ENCODE data around the gene SDK2. TPM values are rescaled to one million over a fixed set of nuclear protein-coding genes. Genes with fewer than 3 reads are reported as not detected.

Gene SDK2
- polyA plus RNA-seq, 1 experiment = 0.04 TPM

- no peak for TF ChIP-seq CTCF (IDR thresholded peaks at IDR 0.05; ENCODE audit: insufficient read depth, low read depth, low read length)
- CTCF ChIA-PET = interaction anchor here (1.0 to 4.5 kb wide), 5 partner anchors 14 to 74 kb away, joined by 3 to 21 read pairs (median 6); partner anchors contain the start of gene CDC42EP4
- Histone ChIP-seq H3K36me3 (ENCODE audit: control insufficient read depth, insufficient read depth, low read length) (no peaks in the 10 kb centered on the region), H3K27me3 (ENCODE audit: control insufficient read depth, insufficient read depth, low read length) (no peaks in the 10 kb centered on the region), H3K4me3 (ENCODE audit: low read depth, low read length) (no peak overlapping the region)
- no peak for DNase-seq (ENCODE audit: low read depth)
- POLR2A ChIA-PET = no interaction called here
These were observed 302.2 kb downstream of the SDK2 start for GRCh38 chr17:73342050-73342522.

DNA sequence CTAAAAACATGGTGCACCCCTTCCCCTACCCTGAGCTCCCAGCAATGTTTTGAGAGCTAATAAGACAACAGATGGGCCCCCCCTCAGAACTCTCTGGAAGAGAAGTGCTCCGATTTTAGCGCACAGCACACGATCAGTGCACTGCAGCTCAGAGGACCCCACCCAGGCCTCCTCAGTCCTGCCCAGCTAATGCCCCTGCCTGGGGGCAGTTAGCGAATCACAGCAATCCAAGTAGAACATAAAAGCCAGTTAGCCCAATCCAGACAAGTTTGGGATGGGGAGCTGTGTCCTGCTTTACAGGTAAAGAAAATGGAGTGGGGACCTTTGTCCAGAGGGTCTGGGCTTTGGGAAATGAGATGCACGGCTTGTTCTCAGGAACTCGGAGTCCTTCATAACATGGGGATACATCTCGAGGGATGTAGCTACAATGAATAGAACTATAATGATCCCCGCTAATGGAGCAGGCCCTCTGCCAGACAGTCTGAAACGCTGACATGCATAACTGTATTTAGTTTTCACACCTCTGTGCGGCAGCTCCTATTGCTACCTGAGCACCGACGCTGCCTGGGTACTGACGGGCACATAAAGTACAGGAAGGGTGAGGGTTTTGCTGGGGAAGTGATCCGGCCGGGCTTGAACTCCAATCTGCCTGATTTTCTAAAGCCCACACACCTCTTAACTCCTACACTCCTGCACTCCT, 302.7 kb downstream of the SDK2 start:
- TF ChIP-seq CTCF (IDR thresholded peaks at IDR 0.05; ENCODE audit: insufficient read depth, low read depth, low read length) = no peak
- POLR2A ChIA-PET = no interaction called here
- Histone ChIP-seq H3K27me3 (ENCODE audit: control insufficient read depth, insufficient read depth, low read length) (no peaks in the 10 kb centered on the region), H3K36me3 (ENCODE audit: control insufficient read depth, insufficient read depth, low read length) (no peaks in the 10 kb centered on the region), H3K4me3 (ENCODE audit: low read depth, low read length) (no peak overlapping the region)
- CTCF ChIA-PET = interaction anchor here (0.6 to 4.5 kb wide), 6 partner anchors 16 to 81 kb away, joined by 3 to 21 read pairs (median 4); partner anchors contain the start of gene CDC42EP4
- no peak for DNase-seq (ENCODE audit: low read depth)

GRCh38 chr17:73340093-73340596, 304.1 kb downstream of the SDK2 start:
- POLR2A ChIA-PET = no interaction called here
- Histone ChIP-seq H3K36me3 (ENCODE audit: control insufficient read depth, insufficient read depth, low read length) (no peaks in the 10 kb centered on the region), H3K4me3 (ENCODE audit: low read depth, low read length) (no peak overlapping the region), H3K27me3 (ENCODE audit: control insufficient read depth, insufficient read depth, low read length) (no peaks in the 10 kb centered on the region)
- DNase-seq (ENCODE audit: low read depth) = peak; percentile 79
- CTCF ChIA-PET = interaction anchor here (4.5 kb wide), 1 partner anchor 29 kb away, joined by 13 read pairs; no protein-coding TSS in a partner anchor
- peak; percentile 70 for TF ChIP-seq CTCF (IDR thresholded peaks at IDR 0.05; ENCODE audit: insufficient read depth, low read depth, low read length)

GRCh38 chr17:73338566-73339197, 305.6 kb downstream of the SDK2 start:
- Histone ChIP-seq H3K4me3 (ENCODE audit: low read depth, low read length) (no peak overlapping the region), H3K36me3 (ENCODE audit: control insufficient read depth, insufficient read depth, low read length) (no peaks in the 10 kb centered on the region), H3K27me3 (ENCODE audit: control insufficient read depth, insufficient read depth, low read length) (no peaks in the 10 kb centered on the region)
- no peak for TF ChIP-seq CTCF (IDR thresholded peaks at IDR 0.05; ENCODE audit: insufficient read depth, low read depth, low read length)
- DNase-seq (ENCODE audit: low read depth) = no peak
- ChIA-PET CTCF (interaction anchor here (0.5 to 4.5 kb wide), 6 partner anchors 17 to 970 kb away, joined by 3 to 13 read pairs (median 4); no protein-coding TSS in a partner anchor), POLR2A (interaction anchor here (0.7 kb wide), 1 partner anchor 878 kb away, joined by 5 read pairs; no protein-coding TSS in a partner anchor)

- Histone ChIP-seq H3K36me3 (ENCODE audit: control insufficient read depth, insufficient read depth, low read length) (no peaks in the 10 kb centered on the region), H3K27me3 (ENCODE audit: control insufficient read depth, insufficient read depth, low read length) (no peaks in the 10 kb centered on the region), H3K4me3 (ENCODE audit: low read depth, low read length) (no peak overlapping the region)
- no peak for TF ChIP-seq CTCF (IDR thresholded peaks at IDR 0.05; ENCODE audit: insufficient read depth, low read depth, low read length)
- ChIA-PET POLR2A (interaction anchor here (0.7 kb wide), 1 partner anchor 879 kb away, joined by 5 read pairs; no protein-coding TSS in a partner anchor), CTCF (interaction anchor here (0.6 to 1.8 kb wide), 3 partner anchors 26 to 83 kb away, joined by 3 to 4 read pairs (median 3); no protein-coding TSS in a partner anchor)
- DNase-seq (ENCODE audit: low read depth) = no peak
These were observed 306.2 kb downstream of the SDK2 start for GRCh38 chr17:73338050-73338521.
